CD4-positive, alpha-beta T cell treated with Interleukin-12 subunit alpha and Interleukin-12 subunit beta, for 1 hour (primary cell): ENCODE data around the gene POLR1G.

Experiments
- DNase-seq: peaks from one replicate; pipeline ENCODE4 v3.0.0-alpha.2; 2020

Gene POLR1G

DNA sequence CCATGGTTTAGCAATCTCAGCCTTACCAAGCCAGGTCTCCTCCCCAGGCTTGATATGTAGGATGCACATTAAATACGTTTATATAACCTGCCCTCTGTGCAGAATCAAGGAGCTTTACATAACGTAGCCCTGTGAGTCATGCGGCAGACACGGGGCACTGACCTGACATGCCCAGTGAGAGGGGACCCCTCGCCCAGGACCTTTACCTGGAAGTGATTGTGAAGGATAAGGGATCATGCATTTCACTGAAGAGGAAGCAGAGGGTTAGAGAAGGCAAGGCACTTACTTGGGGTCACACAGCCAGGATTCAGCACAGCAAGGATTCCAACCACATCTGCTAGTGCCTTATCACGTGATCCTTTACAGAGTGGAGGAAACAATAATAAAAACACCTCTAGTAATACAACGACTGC lies 42.4 kb downstream of the POLR1G start:
- DNase-seq: peak; percentile 37

- DNase-seq: peak; percentile 80
Observed at GRCh38 chr19:45450012-45450333, 43.5 kb downstream of the POLR1G start.

DNA sequence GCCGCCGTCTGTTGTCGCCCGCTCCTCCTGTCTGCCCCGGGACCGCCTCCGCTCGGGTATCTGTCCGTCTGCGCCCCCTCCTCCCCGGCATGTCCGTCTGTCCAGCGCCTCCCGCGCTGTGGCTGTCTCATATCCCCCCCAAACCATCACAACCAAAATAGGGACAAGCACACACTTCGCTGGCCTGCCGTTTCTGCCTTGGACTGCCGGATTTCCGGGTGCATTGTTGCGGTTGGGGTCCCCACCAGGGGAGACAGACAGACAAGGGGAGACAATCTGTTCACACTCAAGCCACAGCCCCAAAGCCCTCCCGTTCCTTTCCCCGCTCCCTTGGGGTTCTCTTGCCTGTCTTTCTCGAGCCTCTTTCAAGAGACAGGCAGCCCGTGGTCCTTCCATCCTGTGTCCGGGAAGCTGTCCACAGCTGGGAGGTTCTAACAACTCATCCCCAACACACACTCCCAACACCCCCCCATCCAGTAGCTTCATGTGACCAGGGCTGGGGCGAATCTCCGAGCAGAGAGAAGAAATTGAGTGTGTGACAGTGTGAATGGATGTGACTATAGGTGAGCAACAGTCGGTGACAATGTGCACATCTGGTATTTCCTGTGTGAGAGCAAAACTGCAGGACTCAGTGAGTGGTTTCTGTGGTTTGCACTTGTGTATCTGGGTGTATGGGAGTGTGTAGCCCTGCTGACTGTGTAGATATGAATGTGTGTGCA lies 44.8 kb downstream of the POLR1G start:
- DNase-seq: peak; percentile 86

- no peak for DNase-seq
Observed at GRCh38 chr19:45451850-45452387, 45.5 kb downstream of the POLR1G start.

GRCh38 chr19:45455707-45456499 lies 49.5 kb downstream of the POLR1G start:
- DNase-seq: peak; percentile 80

- no peak for DNase-seq
Observed at GRCh38 chr19:45456500-45456815, 50.0 kb downstream of the POLR1G start.

GRCh38 chr19:45457776-45458175 lies 51.3 kb downstream of the POLR1G start:
- DNase-seq: no peak
